ENCODE data around the gene SART3.
A peak's percentile ranks its signal among the peaks of the same experiment; 100 is the strongest.

Gene SART3

DNA sequence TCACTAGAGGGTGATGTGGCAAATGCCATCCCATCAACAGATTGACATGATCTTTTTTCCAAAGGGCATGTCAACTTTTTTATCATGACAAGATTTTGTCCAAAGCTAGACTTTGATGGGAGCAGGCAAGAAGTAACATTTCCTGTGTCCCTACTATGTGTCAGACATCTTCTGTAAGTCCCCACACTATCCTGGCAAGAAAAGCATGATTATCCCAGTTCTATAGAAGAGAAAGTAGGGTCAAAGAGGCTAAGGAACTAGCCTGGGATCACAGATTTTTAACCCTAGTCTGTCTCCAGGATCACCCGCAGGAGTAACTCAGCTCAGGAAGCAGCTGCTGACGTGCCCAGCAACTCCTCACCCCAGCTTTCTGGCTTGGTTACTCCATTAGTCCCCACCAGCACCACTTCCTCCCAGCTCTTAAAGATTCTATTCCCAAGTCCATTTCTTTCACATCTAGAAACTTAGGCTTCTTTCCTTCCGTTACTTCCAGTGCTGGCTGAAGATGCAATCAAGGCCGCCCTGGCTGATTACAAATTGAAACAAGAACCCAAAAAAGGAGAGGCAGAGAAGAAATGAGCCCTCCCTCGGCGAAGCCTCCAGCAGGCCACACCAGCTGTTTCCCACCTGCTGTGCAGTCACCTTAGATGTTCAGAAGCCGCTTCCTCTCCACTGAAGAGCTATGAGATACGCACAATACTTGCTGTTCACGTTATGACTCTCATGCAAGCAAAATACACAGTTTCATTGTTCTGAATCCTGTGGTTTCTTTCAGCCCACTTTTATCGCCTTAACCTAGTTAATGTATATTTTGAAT lies 7.6 kb upstream of the SART3 start:
- TF ChIP-seq, protein P1, sequence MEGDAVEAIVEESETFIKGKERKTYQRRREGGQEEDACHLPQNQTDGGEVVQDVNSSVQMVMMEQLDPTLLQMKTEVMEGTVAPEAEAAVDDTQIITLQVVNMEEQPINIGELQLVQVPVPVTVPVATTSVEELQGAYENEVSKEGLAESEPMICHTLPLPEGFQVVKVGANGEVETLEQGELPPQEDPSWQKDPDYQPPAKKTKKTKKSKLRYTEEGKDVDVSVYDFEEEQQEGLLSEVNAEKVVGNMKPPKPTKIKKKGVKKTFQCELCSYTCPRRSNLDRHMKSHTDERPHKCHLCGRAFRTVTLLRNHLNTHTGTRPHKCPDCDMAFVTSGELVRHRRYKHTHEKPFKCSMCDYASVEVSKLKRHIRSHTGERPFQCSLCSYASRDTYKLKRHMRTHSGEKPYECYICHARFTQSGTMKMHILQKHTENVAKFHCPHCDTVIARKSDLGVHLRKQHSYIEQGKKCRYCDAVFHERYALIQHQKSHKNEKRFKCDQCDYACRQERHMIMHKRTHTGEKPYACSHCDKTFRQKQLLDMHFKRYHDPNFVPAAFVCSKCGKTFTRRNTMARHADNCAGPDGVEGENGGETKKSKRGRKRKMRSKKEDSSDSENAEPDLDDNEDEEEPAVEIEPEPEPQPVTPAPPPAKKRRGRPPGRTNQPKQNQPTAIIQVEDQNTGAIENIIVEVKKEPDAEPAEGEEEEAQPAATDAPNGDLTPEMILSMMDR (IDR thresholded peaks at IDR 0.05; ENCODE audit: low read depth, low read length), result no peak
- H3K4me3 ChIP-seq (ENCODE audit: low read depth, low read length), result no peak overlapping the region

DNA sequence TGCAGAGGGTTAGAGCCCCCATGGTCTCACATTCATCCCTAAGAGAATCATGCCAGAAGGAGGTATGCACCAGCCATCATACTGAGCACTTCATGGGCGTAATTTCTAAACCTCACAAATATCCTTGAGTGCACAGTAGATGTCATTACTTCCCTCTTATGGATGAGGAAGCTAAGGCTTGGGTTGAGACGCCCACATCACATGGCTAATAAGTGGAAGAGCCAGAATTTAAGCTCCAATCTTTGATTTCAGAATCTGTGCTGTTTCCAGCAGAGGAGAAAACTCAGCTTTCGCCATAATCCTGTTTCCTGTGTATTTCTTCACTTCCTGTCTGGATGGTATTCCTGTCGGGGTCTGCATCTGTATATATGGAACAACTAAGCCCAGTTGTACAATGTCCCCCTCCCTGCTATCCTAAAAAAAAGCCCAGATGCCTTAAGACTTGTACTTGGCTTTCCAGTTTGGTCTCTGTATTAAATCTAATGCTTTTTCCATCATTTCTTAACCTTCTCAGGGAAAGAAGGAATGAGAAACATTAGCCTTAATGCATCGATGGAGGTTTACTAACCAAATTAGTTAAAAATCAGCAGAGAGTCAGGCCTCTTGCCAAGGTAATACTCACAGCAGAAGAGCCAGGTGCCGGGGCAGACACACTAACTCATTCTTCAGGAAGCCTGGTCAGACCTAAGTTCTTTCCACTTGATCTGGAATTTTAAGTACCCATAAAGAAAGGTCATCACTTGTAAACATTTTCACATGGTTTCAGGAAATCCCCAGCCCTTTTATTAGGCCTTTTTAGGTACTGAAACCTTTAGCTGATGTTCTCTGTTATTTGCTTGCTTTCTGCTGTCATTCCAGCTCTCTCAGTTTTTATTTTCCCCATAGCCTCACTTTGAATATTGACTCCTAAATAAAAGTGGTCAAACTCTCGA lies 6.7 kb upstream of the SART3 start:
- no peak overlapping the region for H3K4me3 ChIP-seq (ENCODE audit: low read depth, low read length)
- TF ChIP-seq, protein P1 (IDR thresholded peaks at IDR 0.05; ENCODE audit: low read depth, low read length), result no peak

DNA sequence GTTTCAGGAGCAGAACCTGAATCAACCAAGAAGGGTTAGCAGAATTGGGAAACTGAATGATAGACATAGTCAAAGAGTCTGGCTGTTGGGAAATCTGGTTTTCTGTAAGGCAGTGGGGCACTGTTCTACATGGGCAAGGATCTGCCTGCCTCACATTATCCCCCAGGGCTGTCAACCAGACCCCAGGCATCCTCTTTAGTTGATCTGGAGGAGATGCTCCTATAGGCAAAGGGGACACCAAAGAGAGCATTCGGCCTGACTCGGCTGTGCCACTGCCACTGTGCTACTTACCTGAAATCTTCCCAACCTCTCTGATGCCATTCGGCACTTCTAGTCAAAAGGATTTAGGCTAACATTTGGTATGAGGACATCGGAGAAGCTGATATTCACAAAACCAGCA lies 5.5 kb upstream of the SART3 start:
- no peak overlapping the region for H3K4me3 ChIP-seq (ENCODE audit: low read depth, low read length)
- TF ChIP-seq, protein P1 (IDR thresholded peaks at IDR 0.05; ENCODE audit: low read depth, low read length), result no peak

DNA sequence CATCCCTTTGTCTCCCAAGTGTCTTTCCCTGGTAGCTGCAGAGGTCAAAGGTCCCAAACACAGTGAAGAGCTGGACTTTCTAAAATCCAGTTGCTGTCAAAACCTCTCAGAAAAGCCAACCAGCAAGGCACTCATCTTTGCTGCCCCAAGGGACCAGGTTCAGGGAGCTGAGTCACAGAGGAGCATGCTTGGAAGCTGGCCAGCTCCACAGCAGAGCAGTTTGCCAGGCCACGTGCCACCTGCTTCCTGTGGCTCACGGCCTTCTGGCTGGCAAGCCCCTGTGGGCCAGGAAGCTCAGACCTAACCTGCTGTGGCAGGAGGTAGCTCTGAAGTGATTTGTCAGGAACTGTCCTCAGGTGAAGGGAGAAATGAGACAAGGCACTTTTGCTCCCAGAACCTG lies 5.0 kb upstream of the SART3 start:
- no peak overlapping the region for H3K4me3 ChIP-seq (ENCODE audit: low read depth, low read length)
- TF ChIP-seq, protein P1 (IDR thresholded peaks at IDR 0.05; ENCODE audit: low read depth, low read length), result no peak

DNA sequence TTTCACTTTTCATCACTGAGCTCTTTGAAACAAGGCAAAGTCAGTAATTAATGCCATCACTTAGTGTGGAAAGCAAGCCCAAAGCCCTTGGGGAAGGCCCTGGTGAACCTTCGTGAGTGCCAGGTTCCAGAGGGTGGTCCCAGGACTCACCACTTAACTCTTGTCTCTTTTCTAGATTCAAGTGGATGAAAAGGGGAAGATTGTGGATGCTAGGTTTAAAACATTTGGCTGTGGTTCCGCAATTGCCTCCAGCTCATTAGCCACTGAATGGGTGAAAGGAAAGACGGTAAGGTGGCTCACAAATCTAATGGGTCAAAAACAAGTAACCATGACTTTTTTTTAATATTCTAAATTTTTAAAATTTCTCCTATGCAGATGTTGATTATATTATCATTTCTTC lies 4.2 kb upstream of the SART3 start:
- H3K4me3 ChIP-seq (ENCODE audit: low read depth, low read length), result no peak overlapping the region

DNA sequence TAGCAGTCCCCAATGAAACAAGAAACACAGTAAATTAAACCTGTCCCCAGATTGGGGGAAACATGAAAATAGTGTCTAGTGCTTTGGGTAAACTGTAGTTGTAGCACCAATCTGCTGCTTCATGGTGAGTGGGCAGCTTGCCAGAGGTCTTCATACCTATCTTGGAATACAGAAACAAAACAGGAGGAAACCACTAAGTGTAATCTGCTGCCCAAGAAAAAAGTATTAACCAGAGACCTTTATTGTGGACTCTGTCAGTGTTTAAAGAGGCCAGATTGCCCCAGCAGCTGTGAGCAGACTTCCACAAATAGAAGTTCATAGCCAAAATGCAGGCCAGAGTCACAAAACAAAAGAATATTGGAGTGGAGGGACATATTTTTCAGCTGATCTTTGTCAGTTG lies 3.8 kb upstream of the SART3 start:
- TF ChIP-seq, protein P1 (IDR thresholded peaks at IDR 0.05; ENCODE audit: low read depth, low read length), result no peak

More for the DNA sequence above, 4.2 kb upstream of the SART3 start:
- TF ChIP-seq, protein P1 (IDR thresholded peaks at IDR 0.05; ENCODE audit: low read depth, low read length), result no peak

DNA sequence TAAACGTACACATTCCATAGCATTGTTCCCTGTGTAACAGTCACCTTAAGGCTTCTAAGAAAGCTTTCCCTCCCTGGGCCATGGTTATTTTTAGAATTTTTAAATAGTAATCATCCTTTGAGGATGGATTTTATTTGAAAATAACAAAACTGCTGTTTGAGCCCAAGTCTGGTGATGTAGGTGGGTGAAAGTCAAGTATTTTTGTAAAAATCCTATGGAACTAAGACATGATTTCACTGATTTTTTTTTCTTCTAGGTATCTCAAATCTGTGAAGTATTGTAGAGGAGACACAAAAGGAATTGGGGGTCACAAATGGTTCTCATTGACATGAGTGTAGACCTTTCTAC lies 2.8 kb upstream of the SART3 start:
- TF ChIP-seq, protein P1 (IDR thresholded peaks at IDR 0.05; ENCODE audit: low read depth, low read length), result no peak
- peak overlapping the region; percentile 97 for H3K4me3 ChIP-seq (ENCODE audit: low read depth, low read length)

More for the DNA sequence above, 3.8 kb upstream of the SART3 start:
- H3K4me3 ChIP-seq (ENCODE audit: low read depth, low read length), result no peak overlapping the region

Data from WI38 (cell line).